C4-2B (cell line): Measurements from ENCODE around the gene YIPF2.

Source experiments
- H3K27ac ChIP-seq: fragments of 450-650 bp; 2 replicates; pipeline ENCODE4 v1.5.1; 2017
- CTCF ChIP-seq: fragments of 450-650 bp; conservative IDR thresholded peaks from 2 replicates; pipeline ENCODE4 v1.5.1; 2017; ENCODE audit warnings: mild to moderate bottlenecking
- ZFX ChIP-seq: fragments of 450-650 bp; IDR thresholded peaks from 2 replicates; pipeline ENCODE4 v1.6.1; 2017

The YIPF2 gene

DNA sequence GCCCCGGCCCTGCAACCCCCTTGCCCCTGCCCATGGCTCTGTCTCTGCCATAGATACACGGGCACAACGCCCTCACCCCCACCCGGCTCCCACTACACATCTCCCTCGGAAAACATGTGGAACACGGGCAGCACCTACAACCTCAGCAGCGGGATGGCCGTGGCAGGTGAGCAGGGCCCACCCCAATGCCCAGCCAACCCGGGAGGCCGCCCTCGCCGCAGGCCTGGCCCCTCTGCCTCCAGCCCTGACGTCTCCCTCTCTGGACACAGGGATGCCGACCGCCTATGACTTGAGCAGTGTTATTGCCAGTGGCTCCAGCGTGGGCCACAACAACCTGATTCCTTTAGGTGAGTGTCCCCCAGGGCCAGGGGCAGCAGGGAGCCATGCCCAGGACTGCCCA is 7.7 kb downstream of the YIPF2 start:
- TF ChIP-seq ZFX (no peak), CTCF (no peak)

DNA sequence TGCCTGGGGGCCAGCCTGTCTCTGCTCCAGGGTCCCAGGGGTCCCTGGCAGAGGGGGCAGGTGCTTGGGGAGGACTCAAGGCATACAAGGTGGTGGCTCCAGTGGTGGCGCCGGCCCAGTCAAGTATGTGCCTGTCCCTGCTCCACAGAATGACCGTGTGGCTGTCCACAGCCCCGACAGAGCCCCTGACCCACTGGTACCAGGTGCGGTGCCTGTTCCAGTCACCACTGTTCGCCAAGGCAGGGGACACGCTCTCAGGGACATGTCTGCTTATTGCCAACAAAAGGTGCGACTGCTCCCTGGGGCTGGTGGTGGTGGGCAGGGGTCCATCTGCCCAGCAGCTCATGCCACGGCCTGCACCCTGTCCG is 8.2 kb downstream of the YIPF2 start:
- no peak overlapping the region for H3K27ac ChIP-seq
- TF ChIP-seq CTCF (no peak), ZFX (no peak)

More for the DNA sequence above, 7.7 kb downstream of the YIPF2 start:
- no peak overlapping the region for H3K27ac ChIP-seq

- TF ChIP-seq CTCF: no peak
- TF ChIP-seq ZFX: no peak
- H3K27ac ChIP-seq: no peak overlapping the region
These were observed 8.8 kb downstream of the YIPF2 start for GRCh38 chr19:10919352-10920287.

DNA sequence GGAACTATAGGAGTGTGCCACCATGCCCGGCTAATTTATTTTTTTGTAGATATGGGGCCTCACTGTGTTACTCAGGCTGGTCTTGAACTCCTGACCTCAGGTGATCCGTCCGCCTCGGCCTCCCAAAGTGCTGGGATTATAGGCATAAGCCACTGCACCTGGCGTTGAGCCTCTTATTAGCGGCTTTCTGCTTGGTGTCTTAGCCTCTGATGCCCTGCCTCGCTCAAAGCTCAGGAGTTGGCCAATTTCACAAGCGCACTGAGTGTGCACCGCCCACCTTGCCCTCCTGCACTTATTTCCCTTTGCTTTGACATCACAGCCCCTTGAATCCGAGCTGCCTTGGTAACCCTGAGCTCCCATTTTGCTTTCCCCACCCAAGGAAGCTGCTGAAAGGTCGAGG is 10.1 kb downstream of the YIPF2 start:
- TF ChIP-seq CTCF (no peak), ZFX (no peak)
- H3K27ac ChIP-seq: no peak overlapping the region

- H3K27ac ChIP-seq: no peak overlapping the region
- TF ChIP-seq CTCF (no peak), ZFX (no peak)
These were observed 11.8 kb downstream of the YIPF2 start for GRCh38 chr19:10916602-10917001.

DNA sequence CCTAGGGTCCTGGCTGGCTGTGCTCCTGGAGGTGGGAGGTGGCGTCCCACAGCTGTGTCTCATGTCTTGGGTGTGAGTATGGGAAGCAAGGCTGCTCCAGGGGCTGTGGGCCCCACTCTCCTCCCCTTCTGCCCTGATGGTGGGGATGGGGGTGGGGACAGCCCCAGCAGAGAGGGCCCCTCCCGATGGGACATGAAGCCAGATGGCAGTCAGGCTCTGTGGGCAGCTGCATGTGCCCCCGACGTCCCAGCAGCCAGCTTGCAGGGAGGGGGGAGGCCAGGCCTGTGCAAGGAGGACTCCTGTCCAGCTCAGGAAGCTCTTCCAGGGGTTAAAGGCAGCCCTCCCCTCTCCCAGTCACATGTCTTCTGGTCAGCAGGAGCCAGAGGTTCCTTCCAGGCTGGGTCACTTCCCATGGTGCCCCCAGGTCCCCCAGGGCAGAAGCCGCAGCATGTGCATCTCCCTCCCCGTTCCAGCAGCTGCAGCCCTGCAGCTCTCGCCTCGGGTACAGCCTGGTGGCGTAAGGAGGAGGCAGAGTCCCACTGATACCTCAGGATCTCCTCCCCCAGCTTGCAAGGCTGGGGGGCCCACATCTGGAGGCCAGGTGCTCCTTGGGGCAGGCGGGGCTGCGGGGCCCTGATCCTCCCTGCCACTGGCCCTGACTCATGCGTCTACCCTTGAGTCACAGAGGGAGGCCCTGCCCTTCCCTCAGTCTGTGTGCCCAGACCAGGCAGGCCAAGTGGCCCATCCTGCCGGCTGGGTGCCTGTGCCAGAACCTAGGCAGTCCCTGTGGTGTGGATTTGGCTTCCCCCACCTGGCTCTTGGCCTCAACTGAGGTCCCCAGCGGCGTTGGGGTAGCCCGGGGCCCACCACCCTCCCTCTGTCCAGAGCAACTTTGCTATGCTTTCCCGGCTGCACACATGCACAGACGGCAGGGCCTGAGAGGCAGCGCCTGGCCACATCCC is 13.0 kb downstream of the YIPF2 start:
- H3K27ac ChIP-seq: no peak overlapping the region
- no peak for TF ChIP-seq CTCF
- no peak for TF ChIP-seq ZFX
